ENCODE data around the gene KIF2B.

- TF ChIP-seq CTCF (conservative IDR thresholded peaks at IDR 0.05; ENCODE audit: low read depth, low read length) (no peak), USF2 (IDR thresholded peaks at IDR 0.05; ENCODE audit: low read depth, low read length) (no peak), RCOR1 (IDR thresholded peaks at IDR 0.05; ENCODE audit: insufficient replicate concordance, low read length) (no peak), POLR2A (IDR thresholded peaks at IDR 0.05; ENCODE audit: low read depth, low read length) (no peak), ELK1 (IDR thresholded peaks at IDR 0.05; ENCODE audit: borderline replicate concordance, low read depth, low read length) (no peak), CEBPB (IDR thresholded peaks at IDR 0.05; ENCODE audit: low read depth, low read length) (no peak), SMC3 (IDR thresholded peaks at IDR 0.05; ENCODE audit: low read depth, low read length) (no peak)
Measured at GRCh38 chr17:53823341-53824050, 769 bp downstream of the KIF2B start.
